Prostate gland (tissue), 2 donors: ENCODE measurements around the gene SPOCK1. TPM values are rescaled to one million over a fixed set of nuclear protein-coding genes. Genes with fewer than 3 reads are reported as not detected.
"Not testable (repeated sequence)": the region's sequence is repeated elsewhere in the genome, so short reads cannot be mapped to it uniquely, and the experiment has no call there.

Source experiments
- DNase-seq: peaks from one replicate; pipeline ENCODE4 v3.0.0-alpha.2; 2019; ENCODE audit warnings: low spot score
- H3K27ac ChIP-seq, 2 donors: fragments of 200-600 bp; sonication (generic); 2 replicates each; pipeline ENCODE4 v1.5.1; 2017 to 2019
- H3K27me3 ChIP-seq: fragments of 200-600 bp; sonication (generic); replicated peaks from 2 replicates; pipeline ENCODE4 v1.5.1; 2019; ENCODE audit not compliant: insufficient read depth
- H3K36me3 ChIP-seq, 2 donors: fragments of 200-600 bp; sonication (generic); 1 replicate in 1 of 2; 2 replicates in 1 of 2; pipeline versions ENCODE4 v1.5.1 to v1.8.1; 2017 to 2019
- H3K4me1 ChIP-seq: fragments of 200-600 bp; sonication (generic); replicated peaks from 2 replicates; pipeline ENCODE4 v1.5.1; 2019
- H3K4me3 ChIP-seq, 2 donors: fragments of 200-600 bp; sonication (generic); 2 replicates each; pipeline ENCODE4 v1.5.1; 2017 to 2019
- H3K9me3 ChIP-seq: fragments of 200-600 bp; sonication (generic); 2 replicates; pipeline ENCODE4 v1.5.1; 2017
- POLR2A ChIP-seq: fragments of 450-650 bp; IDR thresholded peaks from one replicate; pipeline ENCODE4 v1.6.1; 2016; ENCODE audit warnings: antibody characterized with exemption, mild to moderate bottlenecking
- POLR2AphosphoS5 ChIP-seq: sonication (generic); formaldehyde crosslinking; IDR thresholded peaks from one replicate; pipeline ENCODE4 v1.6.1; 2017; ENCODE audit warnings: antibody characterized with exemption
- WGBS: methylation state at CpG from one replicate; pipeline ENCODE4 v1.1.5; 2018; 5-methylcytosine and 5-hydroxymethylcytosine counted together
- intact Hi-C: fragments of 100-400 bp; cut with DNase I; formaldehyde crosslinking; loops from one replicate; pipeline ENCODE4 v1.14.2; 2022
- total RNA-seq, 2 donors: library from RNA; depleted of rRNA; stranded (reverse); fragments of >200 nt; gene quantifications; one replicate each; pipeline ENCODE4 v1.1.0, GENCODE V29; 2016
- TF ChIP-seq, protein P1 (sequence below), 4 experiments: fragments of 200-600 bp in 2 of 4; fragments of 450-650 bp in 2 of 4; sonication (generic) in 2 of 4; IDR thresholded peaks; 1 replicate in 3 of 4; 2 replicates in 1 of 4; pipeline ENCODE4 v1.5.1; 2016 to 2019; ENCODE audit warnings: antibody characterized with exemption in 4 of 4, mild to moderate bottlenecking in 2 of 4, moderate library complexity in 2 of 4

Gene SPOCK1
- total RNA-seq, 2 donors from 2014 or later, result 89.4 to 92.9 TPM

DNA sequence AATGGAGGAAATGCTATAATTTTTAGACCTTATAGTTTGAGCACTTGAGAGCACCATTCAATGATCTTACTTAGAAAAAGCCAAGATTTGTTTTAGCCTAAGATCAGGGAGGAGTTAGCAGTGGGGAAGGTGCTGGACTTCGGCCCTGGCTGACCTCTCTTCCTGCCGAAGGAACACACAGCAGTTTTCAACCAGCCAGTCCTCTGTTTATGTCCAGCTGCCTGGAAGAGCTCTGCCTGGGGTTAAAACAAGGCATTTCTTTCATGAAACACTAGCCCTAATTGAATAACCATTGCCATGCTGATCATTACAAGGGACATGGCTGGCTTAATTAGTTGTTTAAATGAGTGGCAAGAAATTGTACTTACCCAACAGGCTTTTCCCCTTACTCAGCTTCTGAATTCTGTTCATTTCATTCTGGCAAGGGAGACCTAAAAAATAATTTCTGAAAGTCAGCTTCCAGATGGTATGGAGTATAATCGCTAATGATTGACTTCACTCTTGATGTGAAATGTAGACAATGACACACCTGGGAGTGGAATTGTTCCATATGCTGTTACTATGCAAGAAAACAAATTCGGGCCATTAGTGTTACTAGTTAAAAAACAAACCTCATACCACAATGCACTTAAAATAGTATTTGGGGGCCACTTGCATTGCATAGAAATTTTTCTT lies 514.2 kb downstream of the SPOCK1 start:
- no peak for DNase-seq
- Histone ChIP-seq H3K4me3 (no peak overlapping the region), H3K27ac (no peak overlapping the region), H3K4me1 (no peaks in the 10 kb centered on the region), H3K9me3 (no peaks in the 10 kb centered on the region), H3K27me3 (no peaks in the 10 kb centered on the region), H3K36me3 (no peaks in the 10 kb centered on the region)
- intact Hi-C loops, result no loop called here
- no peak for TF ChIP-seq POLR2A
- TF ChIP-seq, protein P1, sequence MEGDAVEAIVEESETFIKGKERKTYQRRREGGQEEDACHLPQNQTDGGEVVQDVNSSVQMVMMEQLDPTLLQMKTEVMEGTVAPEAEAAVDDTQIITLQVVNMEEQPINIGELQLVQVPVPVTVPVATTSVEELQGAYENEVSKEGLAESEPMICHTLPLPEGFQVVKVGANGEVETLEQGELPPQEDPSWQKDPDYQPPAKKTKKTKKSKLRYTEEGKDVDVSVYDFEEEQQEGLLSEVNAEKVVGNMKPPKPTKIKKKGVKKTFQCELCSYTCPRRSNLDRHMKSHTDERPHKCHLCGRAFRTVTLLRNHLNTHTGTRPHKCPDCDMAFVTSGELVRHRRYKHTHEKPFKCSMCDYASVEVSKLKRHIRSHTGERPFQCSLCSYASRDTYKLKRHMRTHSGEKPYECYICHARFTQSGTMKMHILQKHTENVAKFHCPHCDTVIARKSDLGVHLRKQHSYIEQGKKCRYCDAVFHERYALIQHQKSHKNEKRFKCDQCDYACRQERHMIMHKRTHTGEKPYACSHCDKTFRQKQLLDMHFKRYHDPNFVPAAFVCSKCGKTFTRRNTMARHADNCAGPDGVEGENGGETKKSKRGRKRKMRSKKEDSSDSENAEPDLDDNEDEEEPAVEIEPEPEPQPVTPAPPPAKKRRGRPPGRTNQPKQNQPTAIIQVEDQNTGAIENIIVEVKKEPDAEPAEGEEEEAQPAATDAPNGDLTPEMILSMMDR (IDR thresholded peaks at IDR 0.05), result no peak
- TF ChIP-seq POLR2AphosphoS5, result no peak
- WGBS, result 72% methylated on average over 4 of the region's 4 CpGs

DNA sequence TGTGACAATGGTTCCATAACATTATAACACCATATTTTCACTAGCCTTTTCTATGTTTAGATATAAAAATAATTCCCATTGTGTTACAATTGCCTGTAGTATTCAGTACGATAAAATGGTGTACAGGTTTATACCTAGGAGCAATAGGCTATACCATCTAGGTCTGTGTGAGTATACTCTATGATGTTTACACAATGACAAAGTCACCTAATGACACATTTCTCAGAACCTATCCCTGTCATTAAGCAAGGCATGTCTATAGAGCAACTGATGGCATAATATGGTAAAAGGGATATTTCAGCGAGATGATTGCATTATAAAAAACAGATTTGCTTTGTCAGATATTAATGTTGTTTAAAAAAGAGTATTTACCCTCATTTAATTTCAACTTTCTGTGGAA lies 517.2 kb downstream of the SPOCK1 start:
- 94% methylated on average over 2 of the region's 2 CpGs for WGBS
- no peak overlapping the region for H3K27ac ChIP-seq
- DNase-seq, result no peak
- no peaks in the 10 kb centered on the region for H3K4me1 ChIP-seq
- TF ChIP-seq POLR2A, result no peak
- no peak for TF ChIP-seq POLR2AphosphoS5
- TF ChIP-seq, protein P1 (IDR thresholded peaks at IDR 0.05), result no peak
- no peaks in the 10 kb centered on the region for H3K9me3 ChIP-seq
- intact Hi-C loops, result no loop called here
- no peaks in the 10 kb centered on the region for H3K36me3 ChIP-seq
- no peaks in the 10 kb centered on the region for H3K27me3 ChIP-seq
- no peak overlapping the region for H3K4me3 ChIP-seq

DNA sequence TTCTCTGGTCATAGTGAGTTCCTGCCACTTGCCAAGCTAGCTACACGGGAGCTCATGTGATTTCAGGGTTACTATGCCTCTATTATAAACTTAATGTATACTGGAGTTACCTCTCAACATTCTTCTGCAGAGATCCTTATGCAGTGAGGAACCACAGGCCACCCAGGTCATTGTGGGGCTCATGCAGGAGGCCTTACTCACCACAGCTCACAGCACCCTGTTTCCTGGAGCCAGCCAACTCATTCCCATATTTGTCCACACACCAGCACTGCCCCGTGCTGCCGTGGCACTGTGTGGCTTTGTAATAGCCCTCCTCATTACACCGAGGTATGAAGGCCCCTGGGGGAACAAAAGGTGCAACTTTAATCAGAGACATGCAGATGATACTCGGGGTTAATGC lies 520.0 kb downstream of the SPOCK1 start:
- Histone ChIP-seq H3K9me3 (no peaks in the 10 kb centered on the region), H3K36me3 (no peaks in the 10 kb centered on the region), H3K27me3 (no peaks in the 10 kb centered on the region), H3K4me3 (no peak overlapping the region), H3K4me1 (no peaks in the 10 kb centered on the region), H3K27ac (no peak overlapping the region)
- 81% methylated on average over 5 of the region's 5 CpGs for WGBS
- TF ChIP-seq POLR2A, result no peak
- TF ChIP-seq POLR2AphosphoS5, result no peak
- TF ChIP-seq, protein P1 (IDR thresholded peaks at IDR 0.05), result no peak
- intact Hi-C loops, result no loop called here
- no peak for DNase-seq

DNA sequence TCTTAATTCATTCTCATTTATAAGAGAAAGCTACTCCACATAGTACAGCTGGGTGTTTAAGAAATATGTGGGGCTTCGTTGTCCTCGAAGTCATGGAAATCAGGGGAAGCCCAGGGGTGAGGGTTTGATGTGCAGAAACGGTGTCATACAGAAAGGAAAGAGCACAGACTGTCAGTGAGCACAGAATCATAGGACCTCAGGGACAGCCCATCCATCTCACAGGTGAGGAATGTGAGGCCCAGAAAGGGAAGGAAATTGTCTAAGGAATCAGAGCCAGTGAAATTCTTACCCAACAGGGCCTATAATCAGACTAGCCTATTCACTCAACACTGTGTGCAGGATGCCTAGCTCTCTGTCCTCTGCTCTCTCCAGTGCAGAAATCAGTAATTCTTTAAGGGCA lies 535.6 kb downstream of the SPOCK1 start:
- no peak for DNase-seq
- Histone ChIP-seq H3K4me1 (no peaks in the 10 kb centered on the region), H3K27me3 (no peaks in the 10 kb centered on the region), H3K9me3 (no peaks in the 10 kb centered on the region), H3K4me3 (no peak overlapping the region), H3K27ac (no peak overlapping the region), H3K36me3 (no peaks in the 10 kb centered on the region)
- intact Hi-C loops, result no loop called here
- 57% methylated on average over 3 of the region's 3 CpGs for WGBS
- TF ChIP-seq, protein P1 (IDR thresholded peaks at IDR 0.05), result no peak

DNA sequence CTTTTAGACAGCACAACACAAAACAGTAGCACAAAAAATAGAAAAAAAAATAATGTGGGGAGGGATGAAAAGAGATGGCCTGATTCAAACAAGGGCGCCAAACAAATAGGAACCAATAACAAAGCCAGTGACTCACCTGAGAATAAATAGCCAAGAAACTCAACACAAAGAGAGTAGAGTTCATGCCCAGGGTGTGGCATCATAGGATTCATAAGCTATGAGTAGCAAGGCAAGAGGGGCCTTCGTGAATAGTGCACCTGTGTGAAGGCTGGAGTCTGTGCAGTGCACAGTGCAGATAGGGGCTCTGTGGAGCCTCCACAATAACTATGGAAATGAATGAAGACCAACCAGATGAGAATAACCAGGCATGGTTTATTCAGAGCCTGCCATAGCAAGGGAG lies 541.7 kb downstream of the SPOCK1 start:
- H3K27ac ChIP-seq, result no peak overlapping the region
- DNase-seq, result no peak
- no peaks in the 10 kb centered on the region for H3K4me1 ChIP-seq
- H3K27me3 ChIP-seq, result no peaks in the 10 kb centered on the region
- TF ChIP-seq POLR2A (no peak), POLR2AphosphoS5 (no peak)
- TF ChIP-seq, protein P1 (IDR thresholded peaks at IDR 0.05), result no peak
- intact Hi-C loops, result no loop called here
- no peaks in the 10 kb centered on the region for H3K36me3 ChIP-seq
- no peaks in the 10 kb centered on the region for H3K9me3 ChIP-seq
- 78% methylated on average over 2 of the region's 2 CpGs for WGBS
- H3K4me3 ChIP-seq, result no peak overlapping the region

DNA sequence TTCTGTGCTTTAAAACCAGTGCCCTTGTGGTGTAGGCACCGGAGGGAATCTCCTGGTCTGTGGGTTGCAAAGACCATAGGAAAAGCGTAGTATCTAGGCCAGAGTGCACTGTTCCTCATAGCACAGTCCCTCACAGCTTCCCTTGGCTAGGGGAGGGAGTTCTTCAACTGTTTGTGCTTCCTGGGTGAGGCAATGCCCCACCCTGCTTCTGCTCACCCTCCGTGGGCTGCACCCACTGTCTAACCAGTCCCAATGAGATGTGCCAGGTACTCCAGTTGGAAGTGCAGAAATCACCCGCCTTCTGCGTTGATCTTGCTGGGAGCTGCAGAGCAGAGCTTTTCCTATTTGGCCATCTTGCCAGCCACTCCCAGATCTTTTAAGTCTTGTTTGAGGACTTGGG lies 545.0 kb downstream of the SPOCK1 start:
- intact Hi-C loops, H3K36me3 ChIP-seq, DNase-seq, H3K4me3 ChIP-seq, H3K27ac ChIP-seq, H3K9me3 ChIP-seq, H3K27me3 ChIP-seq, H3K4me1 ChIP-seq: not testable (repeated sequence)
- 78% methylated on average over 5 of the region's 5 CpGs for WGBS

DNA sequence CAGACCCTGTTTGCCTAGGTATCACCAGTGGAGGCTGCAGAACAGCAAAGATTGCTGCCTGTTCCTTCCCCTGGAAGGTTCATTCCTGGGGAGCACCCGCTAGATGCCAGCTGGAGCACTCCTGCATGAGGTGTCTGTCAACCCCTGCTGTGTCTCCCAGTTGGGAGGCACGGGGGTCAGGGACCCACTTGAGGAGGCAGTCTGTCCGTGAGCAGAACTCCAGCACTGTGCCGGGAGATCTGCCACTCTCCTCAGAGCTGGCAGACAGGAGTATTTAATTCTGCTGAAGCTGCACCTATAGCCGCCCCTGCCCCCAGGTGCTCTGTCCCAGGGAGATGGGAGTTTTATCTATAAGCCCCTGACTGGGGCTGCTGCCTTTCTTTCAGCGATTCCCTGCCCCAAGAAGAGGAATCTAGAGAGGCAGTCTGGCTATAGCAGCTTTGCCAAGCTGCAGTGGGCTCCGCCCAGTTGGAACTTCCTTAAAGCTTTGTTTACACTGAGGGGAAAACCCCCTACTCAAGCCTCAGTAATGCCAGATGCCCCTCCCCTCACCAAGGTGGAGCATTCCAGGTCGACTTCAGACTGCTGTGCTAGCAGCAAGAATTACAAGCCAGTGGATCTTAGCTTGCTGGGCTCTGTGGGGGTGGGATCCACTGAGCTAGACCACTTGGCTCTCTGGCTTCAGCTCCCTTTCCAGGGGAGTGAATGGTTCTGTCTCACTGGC lies 545.6 kb downstream of the SPOCK1 start:
- DNase-seq, H3K4me3 ChIP-seq, H3K9me3 ChIP-seq, H3K4me1 ChIP-seq, intact Hi-C loops, H3K36me3 ChIP-seq, H3K27ac ChIP-seq, H3K27me3 ChIP-seq: not testable (repeated sequence)
- 34% methylated on average over 8 of the region's 8 CpGs for WGBS
